GM18517 (cell line): Measurements from ENCODE around the gene ARHGAP9.

Experiments used
- ATAC-seq: cut with Tn5 transposase; IDR thresholded peaks from one replicate; pipeline ENCODE4 v1.9.1; 2021; ENCODE audit warnings: mild to moderate bottlenecking, moderate library complexity; ENCODE audit not compliant: unreplicated experiment

Gene ARHGAP9

DNA sequence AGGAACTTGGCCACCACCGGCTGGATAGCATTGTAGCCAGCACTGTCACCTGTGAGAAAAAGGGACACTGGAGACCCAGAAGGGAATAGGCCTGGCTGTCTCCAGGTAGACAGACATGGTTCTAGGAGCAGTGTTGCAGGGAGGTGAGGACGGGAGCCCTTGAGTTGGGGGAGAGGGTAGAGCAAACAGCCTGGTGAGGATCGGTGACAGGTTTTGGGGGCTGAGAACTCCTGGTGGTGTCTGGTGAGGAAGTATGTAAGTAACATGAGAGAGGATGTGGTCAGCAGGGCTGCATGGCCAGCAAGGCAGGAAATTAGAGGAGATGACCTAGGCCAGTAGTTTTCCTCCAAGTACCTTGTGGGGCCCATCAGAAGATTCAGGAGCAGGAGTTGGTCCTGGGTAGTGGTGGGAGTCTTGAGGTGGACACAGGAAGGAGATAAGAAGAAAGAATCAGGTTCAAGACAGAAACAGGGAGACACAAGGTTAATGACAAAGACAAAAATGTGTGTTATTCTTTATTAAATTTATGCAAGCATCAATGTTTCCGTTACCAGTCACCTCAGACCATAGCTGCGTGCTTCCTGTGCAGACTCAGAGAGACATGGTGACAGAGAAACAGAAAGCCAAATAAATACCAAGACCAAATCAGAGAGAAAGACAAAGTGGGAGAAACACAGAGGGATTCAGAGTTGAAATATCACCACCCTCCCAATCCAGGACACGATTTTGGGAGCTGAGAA, at the start of gene ARHGAP9:
TSS of gene ARHGAP9 (minus strand) at position 491 of the 740 bp plus-strand sequence. CDS start at position 31, 460 bp downstream.
- ATAC-seq, result no peak

DNA sequence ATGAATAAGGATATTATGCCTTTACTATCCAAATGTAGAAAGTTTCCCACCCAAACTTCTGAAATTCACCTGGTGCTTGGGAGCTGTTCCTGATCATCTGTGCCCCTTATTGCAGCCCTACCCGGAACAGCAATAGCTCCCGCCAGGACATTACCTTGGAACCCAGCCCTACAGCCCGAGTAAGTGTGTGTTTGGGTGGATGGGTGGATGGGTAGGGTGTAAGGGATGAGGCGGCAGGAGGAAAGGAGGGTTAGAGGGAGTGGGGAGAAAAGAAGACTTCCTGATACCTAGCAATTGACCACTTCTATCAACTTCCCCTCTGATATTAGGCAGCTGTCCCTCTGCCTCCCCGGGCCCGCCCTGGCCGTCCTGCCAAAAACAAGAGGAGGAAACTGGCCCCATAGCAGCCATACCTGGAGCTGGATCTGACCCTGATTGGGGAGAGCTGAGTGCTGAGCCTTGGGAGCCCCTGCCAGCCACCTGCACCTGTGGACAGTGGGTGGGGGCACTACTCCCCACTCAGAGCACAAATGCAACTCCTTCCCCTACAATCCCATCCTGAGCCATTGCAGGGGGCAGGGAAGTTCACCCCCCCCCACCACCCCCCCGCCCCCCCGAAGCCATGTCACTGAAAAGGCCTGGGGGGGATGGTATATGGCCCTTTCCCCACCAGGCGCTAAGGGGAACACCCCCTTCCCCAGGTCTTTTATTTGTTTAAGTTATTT, 49.3 kb upstream of the ARHGAP9 start:
- ATAC-seq, result no peak

DNA sequence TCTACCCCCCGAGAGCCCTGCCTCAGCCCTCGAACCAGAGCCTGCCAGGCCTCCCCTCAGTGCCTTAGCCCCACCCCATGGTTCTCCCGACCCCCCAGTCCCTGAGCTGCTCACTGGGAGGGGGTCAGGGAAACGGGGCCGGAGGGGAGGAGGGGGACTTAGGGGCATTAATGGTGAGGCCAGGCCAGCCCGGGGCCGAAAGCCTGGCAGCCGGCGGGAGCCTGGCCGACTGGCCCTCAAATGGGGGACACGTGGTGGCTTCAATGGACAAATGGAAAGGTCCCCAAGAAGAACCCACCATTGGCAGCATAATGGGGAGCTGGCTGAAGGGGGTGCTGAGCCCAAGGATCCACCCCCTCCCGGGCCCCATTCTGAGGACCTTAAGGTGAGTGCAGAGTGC, 48.5 kb upstream of the ARHGAP9 start:
- ATAC-seq, result no peak

DNA sequence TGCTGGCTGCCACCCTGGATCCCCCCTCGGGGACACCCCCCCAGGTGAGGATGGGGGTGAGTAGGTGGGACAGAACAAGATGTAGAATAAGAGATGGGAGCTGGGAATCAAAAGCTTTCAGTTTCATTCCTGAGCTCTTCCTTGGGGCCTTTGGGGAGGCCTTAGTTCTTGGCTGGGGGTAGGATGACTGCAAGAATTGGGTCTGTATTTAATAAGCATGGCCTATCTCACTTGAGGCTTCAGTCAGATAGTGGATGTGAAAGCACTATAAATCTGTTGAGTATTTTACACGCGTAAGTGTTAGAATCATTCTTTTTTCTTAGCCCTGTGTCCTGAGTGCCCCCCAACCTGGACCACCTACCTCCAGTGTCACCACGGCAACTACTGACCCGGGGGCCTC, 47.5 kb upstream of the ARHGAP9 start:
- ATAC-seq, result no peak

DNA sequence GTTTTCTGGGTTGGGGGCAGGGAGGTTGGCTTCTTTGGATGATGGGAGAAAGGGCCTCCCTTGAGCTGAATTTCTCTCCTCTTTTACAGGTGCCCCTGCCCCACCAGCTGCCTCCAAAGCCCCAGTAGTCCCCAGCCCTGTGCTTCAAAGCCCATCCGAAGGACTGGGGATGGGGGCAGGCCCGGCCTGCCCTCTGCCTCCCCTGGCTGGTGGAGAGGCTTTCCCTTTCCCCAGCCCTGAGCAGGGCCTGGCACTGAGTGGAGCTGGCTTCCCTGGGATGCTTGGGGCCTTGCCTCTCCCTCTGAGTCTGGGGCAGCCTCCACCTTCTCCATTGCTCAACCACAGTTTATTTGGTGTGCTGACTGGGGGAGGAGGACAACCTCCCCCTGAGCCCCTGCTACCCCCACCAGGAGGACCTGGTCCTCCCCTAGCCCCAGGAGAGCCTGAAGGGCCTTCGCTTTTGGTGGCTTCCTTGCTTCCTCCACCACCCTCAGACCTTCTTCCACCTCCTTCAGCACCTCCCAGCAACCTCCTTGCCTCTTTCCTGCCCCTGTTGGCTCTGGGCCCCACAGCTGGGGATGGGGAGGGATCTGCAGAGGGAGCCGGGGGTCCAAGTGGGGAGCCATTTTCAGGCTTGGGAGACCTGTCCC, 46.9 kb upstream of the ARHGAP9 start:
- ATAC-seq, result no peak

DNA sequence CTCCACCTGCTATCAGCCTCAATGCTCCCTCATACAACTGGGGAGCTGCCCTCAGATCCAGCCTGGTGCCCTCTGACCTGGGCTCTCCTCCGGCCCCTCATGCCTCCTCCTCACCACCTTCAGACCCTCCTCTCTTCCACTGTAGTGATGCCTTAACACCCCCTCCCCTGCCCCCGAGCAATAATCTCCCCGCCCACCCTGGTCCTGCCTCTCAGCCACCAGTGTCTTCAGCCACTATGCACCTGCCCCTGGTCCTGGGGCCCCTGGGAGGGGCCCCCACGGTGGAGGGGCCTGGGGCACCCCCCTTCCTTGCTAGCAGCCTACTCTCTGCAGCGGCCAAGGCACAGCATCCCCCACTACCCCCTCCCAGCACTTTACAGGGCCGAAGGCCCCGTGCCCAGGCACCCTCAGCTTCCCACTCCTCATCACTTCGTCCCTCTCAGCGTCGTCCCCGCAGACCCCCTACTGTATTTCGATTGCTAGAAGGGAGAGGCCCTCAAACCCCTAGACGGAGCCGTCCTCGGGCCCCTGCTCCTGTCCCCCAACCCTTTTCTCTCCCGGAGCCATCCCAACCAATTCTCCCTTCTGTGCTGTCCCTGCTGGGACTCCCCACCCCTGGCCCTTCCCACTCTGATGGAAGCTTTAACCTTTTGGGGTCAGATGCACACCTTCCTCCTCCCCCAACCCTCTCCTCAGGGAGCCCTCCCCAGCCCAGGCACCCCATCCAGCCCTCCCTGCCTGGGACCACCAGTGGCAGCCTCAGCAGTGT, 46.1 kb upstream of the ARHGAP9 start:
- no peak for ATAC-seq

DNA sequence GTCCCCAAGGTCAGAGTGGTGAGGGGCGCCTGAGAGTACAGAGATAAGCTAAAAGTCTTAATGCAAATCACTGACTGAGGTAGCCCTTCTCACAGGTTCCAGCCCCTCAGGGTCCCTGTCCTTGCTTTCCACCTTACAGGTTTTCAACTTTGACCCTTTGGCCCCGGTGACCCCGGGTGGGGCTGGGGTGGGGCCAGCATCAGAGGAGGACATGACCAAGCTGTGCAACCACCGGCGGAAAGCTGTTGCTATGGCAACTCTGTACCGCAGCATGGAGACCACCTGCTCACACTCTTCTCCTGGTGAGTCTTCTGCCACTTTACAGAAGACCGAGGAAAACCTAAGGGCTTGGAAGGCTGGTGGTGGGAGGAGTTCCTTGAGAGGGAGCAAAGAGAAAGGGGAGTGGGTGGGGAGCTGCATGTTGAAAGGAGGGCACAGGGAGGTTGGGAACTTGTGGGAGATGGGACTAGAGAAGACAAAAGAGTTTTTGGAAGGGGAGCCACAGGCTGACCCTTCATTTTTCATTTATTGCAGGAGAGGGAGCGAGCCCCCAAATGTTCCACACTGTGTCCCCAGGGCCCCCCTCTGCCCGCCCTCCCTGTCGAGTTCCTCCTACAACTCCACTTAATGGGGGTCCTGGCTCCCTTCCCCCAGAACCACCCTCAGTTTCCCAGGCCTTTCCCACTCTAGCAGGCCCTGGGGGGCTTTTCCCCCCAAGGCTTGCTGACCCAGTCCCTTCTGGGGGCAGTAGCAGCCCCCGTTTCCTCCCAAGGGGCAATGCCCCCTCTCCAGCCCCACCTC, 45.3 kb upstream of the ARHGAP9 start:
- no peak for ATAC-seq

DNA sequence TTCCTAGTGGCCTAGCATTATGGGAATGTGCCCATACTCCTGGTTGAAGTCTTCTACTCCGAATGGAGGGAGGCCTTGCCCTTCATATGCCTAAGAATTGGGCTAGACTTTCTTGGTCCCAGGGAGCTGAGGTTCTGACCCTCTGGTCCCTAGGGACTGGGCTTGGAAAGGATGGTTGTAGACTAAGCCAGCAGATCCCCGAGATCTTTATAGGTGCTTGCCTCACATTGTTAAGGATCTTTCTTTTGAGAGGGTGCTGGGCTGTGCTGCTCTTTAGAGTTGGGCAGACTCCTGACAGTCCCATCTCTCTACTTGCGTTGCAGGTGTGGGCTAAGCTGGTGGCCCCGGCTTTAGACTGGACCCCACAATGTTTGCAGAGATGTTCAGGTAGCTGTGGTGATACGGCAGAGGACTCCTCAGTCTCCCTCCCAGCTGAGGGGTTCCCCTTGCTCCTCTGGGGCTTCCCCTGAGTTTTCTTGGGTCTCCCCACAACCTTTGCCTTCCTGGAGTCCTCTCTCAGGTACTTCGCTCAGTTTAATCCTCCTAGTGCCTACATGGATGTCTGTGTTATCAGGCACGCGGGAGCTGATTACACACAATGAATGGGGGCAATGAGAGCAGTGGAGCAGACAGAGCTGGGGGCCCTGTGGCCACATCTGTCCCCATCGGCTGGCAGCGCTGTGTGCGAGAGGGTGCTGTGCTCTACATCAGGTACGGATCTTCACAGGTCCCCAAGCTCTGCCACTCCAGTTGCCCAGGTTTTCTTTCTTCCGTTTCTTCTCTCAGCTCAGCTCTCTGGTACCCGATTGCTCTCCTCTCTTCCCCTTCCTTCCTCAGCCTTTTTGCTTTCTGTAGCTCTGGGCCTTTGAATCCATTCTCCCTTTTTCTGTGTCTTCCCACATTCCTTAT, 44.3 kb upstream of the ARHGAP9 start:
- no peak for ATAC-seq

DNA sequence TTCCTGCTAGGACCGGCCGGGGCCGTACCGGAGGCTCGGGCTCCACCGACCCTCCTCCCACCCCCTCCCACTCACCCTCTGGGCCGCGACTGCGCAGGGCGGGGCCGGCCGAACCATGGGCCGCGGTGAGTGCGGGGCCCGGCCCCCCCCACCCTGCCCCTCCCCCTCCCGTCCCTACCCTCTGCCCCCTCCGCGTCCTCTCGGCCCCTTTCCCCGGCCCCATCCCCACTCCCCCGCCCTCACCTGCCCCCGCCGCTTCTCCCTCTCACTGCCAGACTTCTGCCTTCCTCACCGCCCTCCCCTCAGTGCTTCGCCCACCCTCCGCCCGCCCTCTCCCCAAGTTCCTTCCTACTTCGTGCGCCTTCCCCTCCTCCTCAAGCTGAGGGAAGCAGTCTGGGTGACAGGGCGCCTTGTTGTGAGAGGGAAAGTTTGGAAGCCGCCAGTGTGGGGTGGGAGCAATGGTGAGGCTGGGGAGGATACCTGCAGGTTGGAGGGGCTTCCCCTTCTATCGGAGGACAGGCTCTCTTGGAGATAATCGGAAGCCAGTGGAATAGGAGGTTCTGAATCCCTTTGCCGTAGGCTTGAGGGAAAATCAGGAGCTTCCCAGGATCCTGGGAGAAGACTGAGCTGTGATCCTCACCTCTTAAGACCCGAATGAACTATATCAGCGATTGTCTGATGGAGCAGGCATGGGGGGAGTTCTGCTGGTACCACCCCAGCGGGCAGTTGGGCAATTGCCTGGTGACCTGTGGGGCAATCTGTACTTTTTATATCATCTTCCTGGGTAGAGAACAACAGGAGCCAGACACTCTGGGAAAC, 43.4 kb upstream of the ARHGAP9 start:
- ATAC-seq, result no peak

DNA sequence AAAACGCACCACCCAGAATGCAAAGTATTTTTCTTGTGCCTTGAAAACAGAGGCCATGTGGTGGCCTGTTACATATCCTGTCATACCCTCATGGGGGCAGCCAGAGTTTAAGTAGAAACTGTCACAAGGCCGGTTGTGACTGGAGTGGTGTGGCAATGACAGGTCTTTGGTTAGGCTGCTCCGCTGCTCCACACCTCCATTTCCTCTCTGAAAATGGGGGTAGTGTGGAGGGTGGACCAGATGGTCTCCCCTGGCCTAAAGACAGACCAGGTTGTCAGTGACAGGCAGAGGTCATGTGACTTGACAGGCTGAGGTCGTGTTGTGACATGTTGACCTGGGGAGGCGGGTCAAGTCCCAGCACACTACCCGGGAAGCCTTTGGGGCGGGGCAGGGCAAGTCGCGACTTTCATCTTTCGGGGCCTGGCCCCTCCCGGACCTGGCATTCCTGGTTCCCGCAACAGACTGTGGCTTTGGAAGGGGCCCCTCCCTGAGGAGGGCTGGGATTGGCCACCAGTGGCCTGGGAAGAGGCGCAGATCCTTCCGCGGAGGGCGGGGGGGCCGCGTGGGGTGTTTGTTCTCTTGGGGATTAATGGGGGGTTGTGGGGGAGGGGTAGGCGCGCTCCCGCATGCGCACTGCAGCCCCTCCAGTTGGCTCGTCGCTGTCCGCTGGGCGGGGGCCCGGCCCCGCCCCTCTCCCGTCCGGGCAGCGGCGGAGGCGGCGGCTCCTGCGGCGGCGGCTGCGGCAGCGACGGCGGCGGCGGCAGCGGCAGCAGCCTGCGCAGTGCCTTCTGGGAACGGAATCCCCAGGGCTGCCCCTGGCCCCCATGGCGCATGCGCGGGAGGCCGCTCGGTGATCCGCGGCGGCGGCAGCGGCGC, 42.6 kb upstream of the ARHGAP9 start, which contains the start of gene MBD6:
TSS of gene MBD6 (plus strand) at position 814 of the 876 bp plus-strand sequence. CDS start 1,480 bp downstream, outside the sequence.
- peak; percentile 48 for ATAC-seq

DNA sequence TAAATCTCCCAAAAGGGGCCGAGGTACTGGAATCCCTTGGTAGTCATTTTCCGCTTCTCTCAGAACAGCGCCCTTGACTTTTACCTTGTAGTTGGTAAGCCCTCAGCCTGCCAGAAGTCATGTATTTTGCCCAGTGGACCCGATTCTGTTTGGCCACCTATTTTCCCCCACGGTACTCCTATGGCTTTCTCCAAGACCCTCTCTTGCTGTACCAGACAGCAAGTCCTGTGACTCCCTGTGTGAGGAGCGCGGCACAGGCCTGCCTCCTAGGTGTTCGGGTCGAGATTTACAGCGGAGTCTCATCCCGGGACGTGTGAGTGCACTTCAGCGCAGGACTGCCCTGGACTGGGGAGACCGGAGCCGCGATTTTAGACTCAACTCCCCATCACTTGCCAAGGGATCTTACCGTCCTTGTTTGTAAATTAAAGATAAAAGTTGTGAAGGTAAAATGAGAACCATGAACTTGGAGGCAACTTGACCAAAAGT, 41.9 kb upstream of the ARHGAP9 start:
- ATAC-seq, result no peak

DNA sequence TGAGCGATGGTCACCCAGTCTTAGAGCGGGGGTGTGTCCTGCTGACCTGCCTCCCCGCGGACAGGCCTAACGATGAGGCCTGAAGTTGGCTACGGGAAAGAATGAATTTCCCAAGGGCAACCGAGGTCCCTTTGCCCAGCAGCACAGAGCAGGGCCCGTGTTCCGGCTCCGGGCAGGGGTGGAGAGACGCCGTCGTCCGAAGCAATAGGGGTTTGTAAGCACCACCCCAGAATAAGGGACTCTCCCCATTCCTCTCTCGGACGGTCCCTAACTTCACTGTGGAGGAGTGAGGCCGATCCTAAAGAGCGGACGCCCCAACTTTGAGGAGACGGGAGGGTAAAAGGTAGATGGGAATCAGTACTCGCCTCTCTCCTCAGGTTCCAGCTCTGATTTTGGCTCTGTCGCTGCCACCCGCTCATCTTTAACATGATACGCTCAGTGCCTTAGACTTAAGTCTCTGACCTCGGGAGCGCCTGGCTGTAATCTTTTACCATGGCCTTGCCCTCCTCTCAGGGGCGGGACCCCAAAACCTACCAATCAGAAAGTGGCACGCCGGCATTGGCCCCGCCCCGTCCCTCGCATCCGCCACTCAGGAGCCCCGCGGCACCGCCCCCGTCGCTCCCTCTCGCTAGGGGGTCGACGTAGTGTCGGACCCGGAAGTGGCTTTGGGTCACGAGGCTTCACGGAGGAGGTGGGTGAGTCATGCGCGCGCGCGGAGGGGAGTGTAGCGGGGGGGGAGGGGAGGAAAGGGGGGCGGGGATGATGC, 40.6 kb upstream of the ARHGAP9 start, which contains the start of gene DDIT3:
TSS of gene DDIT3 (minus strand) at position 462 of the 766 bp plus-strand sequence. CDS start 3,108 bp downstream, outside the sequence.
- peak; percentile 60 for ATAC-seq

DNA sequence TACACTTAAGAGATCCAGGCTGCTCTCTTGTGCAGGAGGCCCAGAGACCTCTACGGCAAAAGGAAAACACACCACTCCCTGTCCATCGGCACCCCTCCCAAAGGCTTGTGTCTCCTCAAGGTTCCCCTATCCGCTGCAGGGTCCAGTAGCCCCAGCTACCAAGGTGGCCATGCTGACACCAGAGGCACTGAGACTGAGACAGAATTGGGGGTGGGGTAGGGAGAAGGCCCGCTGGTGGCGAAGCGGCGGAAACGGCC, 40.1 kb upstream of the ARHGAP9 start:
- no peak for ATAC-seq

DNA sequence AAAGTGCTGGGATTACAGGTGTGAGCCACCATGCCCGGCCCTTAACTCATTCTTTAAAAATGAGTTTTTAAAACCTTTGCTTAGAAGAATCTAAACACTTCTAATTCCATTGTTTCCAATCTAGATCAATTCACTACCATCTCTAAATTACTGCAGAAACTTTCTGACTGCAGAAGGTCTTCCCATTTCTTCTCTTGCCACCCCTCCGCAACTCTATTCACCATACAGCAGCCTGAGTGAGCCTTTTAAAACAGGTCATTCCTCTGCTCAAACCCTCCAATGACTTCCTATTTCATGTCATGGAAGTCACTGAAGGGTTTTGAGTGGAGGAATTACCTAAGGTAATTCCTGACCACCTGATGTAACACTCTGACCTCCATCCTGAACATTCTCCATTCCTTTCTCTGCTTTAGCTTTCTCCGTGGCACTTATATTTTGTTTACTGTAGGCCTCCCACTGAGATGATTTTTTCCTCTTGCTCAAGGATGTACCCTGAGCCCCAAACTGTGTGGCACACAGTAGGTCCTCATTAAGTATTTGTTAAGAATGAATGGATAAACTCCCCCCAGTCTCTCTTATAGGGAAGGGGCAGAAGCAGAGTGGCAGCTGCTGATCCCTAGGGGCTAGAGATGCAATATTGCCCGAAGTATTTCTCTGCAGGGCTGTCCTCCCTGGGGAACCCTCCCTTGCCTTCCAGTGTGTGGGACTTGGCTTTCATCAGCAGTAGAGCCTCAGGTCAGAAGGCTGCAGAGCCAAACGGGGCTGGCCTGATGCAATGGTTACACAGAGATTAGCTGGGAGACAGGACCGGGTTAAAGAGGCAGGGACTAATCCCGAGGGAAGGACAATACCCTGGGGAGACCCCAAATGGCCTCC, 39.5 kb upstream of the ARHGAP9 start:
- no peak for ATAC-seq

DNA sequence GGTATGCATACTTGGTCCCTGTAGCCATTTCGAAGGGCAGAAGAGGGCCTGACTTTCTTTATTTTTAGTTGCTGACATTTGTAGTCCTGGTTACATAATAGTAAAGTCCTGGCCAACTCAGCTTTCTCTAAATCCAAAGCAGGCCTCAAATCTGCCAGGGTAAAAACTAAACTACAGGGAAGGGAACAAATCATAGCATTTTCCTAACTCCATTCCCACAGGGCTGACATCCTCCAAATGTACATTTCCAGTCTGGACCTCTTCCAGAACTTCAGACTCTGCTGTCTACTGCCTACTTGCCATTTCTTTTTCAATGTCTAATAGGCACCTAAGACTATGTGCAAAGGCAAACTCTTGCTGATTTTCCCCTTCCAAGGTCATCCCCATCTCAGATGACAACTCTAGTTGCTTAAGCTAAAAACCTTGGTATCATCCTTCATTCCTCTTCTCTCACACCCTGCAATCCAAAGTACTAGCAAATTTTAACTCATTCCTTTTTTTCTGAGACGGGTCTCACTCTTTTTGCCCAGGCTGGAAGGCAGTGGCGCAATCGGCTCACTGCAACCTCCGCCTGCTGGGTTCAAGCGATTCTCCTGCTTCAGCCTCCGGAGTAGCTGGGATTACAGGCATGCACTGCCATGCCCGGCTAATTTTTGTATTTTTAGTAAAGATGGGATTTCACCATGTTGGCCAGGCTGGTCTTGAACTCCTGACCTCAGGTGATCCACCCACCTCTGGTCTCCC, 38.7 kb upstream of the ARHGAP9 start:
- no peak for ATAC-seq
